Neural crest cell (in vitro differentiated cells): ENCODE results near the gene G6PC2. TPM values are rescaled to one million over a fixed set of nuclear protein-coding genes. Genes with fewer than 3 reads are reported as not detected.

Experiments
- DNase-seq: peaks from one replicate; pipeline ENCODE4 v3.0.0; 2021; ENCODE audit warnings: low read depth, mixed read lengths, low spot score
- H3K27ac Mint-ChIP-seq: one replicate; pipeline ENCODE4 v1.8.0; 2021; ENCODE audit warnings: mild to moderate bottlenecking, mixed read lengths; ENCODE audit not compliant: unreplicated experiment
- H3K27me3 Mint-ChIP-seq: 2 replicates; pipeline ENCODE4 v1.8.0; 2021; ENCODE audit warnings: low read depth, mild to moderate bottlenecking, mixed read lengths
- H3K36me3 Mint-ChIP-seq: 2 replicates; pipeline ENCODE4 v1.8.0; 2021; ENCODE audit warnings: low read depth, mild to moderate bottlenecking, mixed read lengths
- H3K4me1 Mint-ChIP-seq: 2 replicates; pipeline ENCODE4 v1.8.0; 2021; ENCODE audit warnings: mixed read lengths
- H3K4me3 Mint-ChIP-seq: one replicate; pipeline ENCODE4 v1.8.0; 2021; ENCODE audit warnings: mild to moderate bottlenecking, mixed read lengths
- H3K9me3 Mint-ChIP-seq: 2 replicates; pipeline ENCODE4 v1.8.0; 2021; ENCODE audit warnings: mixed read lengths
- total RNA-seq: library from RNA; stranded (reverse); gene quantifications from 2 replicates; pipeline ENCODE4 v1.2.1, GENCODE V29; 2021
- TF ChIP-seq, protein P1 (sequence below): fragments of 200-600 bp; sonication (generic); conservative IDR thresholded peaks from 2 replicates; pipeline ENCODE4 v1.5.0; 2021; ENCODE audit warnings: antibody characterized with exemption, mild to moderate bottlenecking

The G6PC2 gene
- total RNA-seq, 1 donor from 2014 or later = not detected

DNA sequence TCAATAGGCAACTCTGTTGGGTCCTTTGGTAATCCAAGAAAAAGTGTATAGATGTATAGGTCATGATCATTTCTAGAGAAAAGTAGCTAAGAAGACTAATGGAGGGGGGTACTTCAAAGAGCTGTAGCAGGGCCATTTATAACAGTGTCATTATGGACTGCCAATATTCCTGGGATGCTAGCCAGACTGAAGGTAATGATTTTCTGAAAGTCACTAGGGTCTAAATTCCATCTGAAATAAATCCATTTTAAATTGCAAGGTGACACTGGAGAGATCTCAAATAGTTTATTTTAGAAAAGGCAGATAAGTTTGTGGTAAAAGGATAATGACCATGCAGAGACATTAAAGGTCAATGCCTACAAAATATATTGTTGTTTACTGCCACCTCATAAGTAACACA, 6.4 kb upstream of the G6PC2 start:
- Mint-ChIP-seq H3K4me3 (no peak overlapping the region), H3K9me3 (no peaks in the 10 kb centered on the region), H3K36me3 (no peaks in the 10 kb centered on the region), H3K27ac (no peak overlapping the region), H3K4me1 (peaks cover 9% of the 10 kb centered on the region), H3K27me3 (peaks cover 5% of the 10 kb centered on the region)
- TF ChIP-seq, protein P1, sequence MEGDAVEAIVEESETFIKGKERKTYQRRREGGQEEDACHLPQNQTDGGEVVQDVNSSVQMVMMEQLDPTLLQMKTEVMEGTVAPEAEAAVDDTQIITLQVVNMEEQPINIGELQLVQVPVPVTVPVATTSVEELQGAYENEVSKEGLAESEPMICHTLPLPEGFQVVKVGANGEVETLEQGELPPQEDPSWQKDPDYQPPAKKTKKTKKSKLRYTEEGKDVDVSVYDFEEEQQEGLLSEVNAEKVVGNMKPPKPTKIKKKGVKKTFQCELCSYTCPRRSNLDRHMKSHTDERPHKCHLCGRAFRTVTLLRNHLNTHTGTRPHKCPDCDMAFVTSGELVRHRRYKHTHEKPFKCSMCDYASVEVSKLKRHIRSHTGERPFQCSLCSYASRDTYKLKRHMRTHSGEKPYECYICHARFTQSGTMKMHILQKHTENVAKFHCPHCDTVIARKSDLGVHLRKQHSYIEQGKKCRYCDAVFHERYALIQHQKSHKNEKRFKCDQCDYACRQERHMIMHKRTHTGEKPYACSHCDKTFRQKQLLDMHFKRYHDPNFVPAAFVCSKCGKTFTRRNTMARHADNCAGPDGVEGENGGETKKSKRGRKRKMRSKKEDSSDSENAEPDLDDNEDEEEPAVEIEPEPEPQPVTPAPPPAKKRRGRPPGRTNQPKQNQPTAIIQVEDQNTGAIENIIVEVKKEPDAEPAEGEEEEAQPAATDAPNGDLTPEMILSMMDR = no peak
- no peak for DNase-seq

DNA sequence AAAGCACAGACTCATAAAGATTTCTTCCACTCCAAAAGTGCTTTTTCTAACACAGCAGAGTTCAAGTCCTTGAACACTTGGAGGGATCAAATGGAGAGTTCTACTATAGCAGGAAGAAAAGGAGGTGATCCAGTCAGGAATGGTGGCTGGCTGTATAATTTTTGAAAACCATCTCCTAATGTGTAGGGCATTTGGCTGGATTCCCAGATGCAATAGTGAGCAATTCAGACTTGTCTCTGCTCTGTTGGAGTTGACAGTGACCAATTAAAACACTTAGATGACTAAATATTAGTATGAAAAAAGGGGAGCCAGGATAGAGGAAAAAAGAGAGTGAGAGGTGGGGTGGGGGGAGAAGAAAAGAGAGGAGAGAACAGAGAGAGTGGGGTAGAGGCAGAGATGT, 5.3 kb upstream of the G6PC2 start:
- H3K4me3 Mint-ChIP-seq = no peak overlapping the region
- TF ChIP-seq, protein P1 = no peak

GRCh38 chr2:168896783-168897182, 4.3 kb upstream of the G6PC2 start:
- H3K27ac Mint-ChIP-seq = no peak overlapping the region
- TF ChIP-seq, protein P1 = no peak
- H3K4me3 Mint-ChIP-seq = no peak overlapping the region
- H3K36me3 Mint-ChIP-seq = no peaks in the 10 kb centered on the region
- no peaks in the 10 kb centered on the region for H3K4me1 Mint-ChIP-seq
- H3K27me3 Mint-ChIP-seq = peaks cover 5% of the 10 kb centered on the region
- H3K9me3 Mint-ChIP-seq = no peaks in the 10 kb centered on the region
- DNase-seq = no peak

More for the DNA sequence above, 5.3 kb upstream of the G6PC2 start:
- H3K27ac Mint-ChIP-seq = no peak overlapping the region
- no peaks in the 10 kb centered on the region for H3K36me3 Mint-ChIP-seq
- DNase-seq = no peak
- peaks cover 1% of the 10 kb centered on the region for H3K4me1 Mint-ChIP-seq
- no peaks in the 10 kb centered on the region for H3K9me3 Mint-ChIP-seq
- peaks cover 5% of the 10 kb centered on the region for H3K27me3 Mint-ChIP-seq

- no peak overlapping the region for H3K27ac Mint-ChIP-seq
- no peaks in the 10 kb centered on the region for H3K36me3 Mint-ChIP-seq
- TF ChIP-seq, protein P1 = no peak
These were observed 3.6 kb upstream of the G6PC2 start for GRCh38 chr2:168897449-168897848.

DNA sequence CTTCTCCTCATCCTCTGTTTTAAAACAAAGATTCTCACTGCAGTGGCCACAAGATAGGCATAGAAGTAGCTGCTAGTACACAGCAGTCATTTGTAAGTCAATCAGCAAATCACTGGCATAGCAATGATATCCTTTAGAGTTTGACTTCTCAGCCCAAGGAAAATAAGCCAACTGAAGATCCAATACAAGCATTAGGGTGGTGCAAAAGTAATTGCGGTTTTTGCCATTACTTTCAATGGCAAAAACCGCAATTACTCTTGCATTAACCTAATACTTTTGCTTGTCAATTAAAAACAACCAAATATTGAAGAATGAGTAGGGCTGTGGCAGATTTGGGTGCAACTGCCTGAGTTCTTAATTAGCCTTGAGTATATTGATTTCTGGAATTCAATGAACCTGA, 2.8 kb downstream of the G6PC2 start:
- no peaks in the 10 kb centered on the region for H3K27me3 Mint-ChIP-seq
- H3K36me3 Mint-ChIP-seq = peaks cover 2% of the 10 kb centered on the region
- H3K4me1 Mint-ChIP-seq = peaks cover 7% of the 10 kb centered on the region
- H3K27ac Mint-ChIP-seq = no peak overlapping the region
- no peak overlapping the region for H3K4me3 Mint-ChIP-seq
- no peak for DNase-seq
- TF ChIP-seq, protein P1 = no peak
- H3K9me3 Mint-ChIP-seq = no peaks in the 10 kb centered on the region

More at GRCh38 chr2:168897449-168897848, 3.6 kb upstream of the G6PC2 start:
- no peak for DNase-seq
- Mint-ChIP-seq H3K27me3 (no peaks in the 10 kb centered on the region), H3K4me1 (no peaks in the 10 kb centered on the region), H3K9me3 (no peaks in the 10 kb centered on the region), H3K4me3 (no peak overlapping the region)

- Mint-ChIP-seq H3K27ac (no peak overlapping the region), H3K27me3 (no peaks in the 10 kb centered on the region), H3K4me3 (no peak overlapping the region), H3K36me3 (peaks cover 2% of the 10 kb centered on the region), H3K9me3 (no peaks in the 10 kb centered on the region), H3K4me1 (peaks cover 7% of the 10 kb centered on the region)
- no peak for DNase-seq
- TF ChIP-seq, protein P1 = no peak
These were observed 3.3 kb downstream of the G6PC2 start for GRCh38 chr2:168904358-168904757.
